HepG2 (cell line): ENCODE data around the gene KRTAP3-1. TPM values are rescaled to one million over a fixed set of nuclear protein-coding genes. Genes with fewer than 3 reads are reported as not detected.

Experiments used
- HOXA3 ChIP-seq: sonication (generic); formaldehyde crosslinking; IDR thresholded peaks from 2 replicates; pipeline ENCODE4 v1.5.0; 2020; ENCODE audit warnings: missing genetic modification reagents
- KAT8 ChIP-seq: IDR thresholded peaks from 2 replicates; pipeline ENCODE4 v1.6.1; 2016; ENCODE audit warnings: missing genetic modification reagents, missing compliant biosample characterization
- MAFF ChIP-seq: IDR thresholded peaks from 2 replicates; pipeline ENCODE4 v1.6.1; 2011; ENCODE audit warnings: low read depth, low read length, improper control_type of control experiment
- RFX5 ChIP-seq: IDR thresholded peaks from 2 replicates; pipeline ENCODE4 v1.6.1; 2011; ENCODE audit warnings: low read depth, low read length, improper control_type of control experiment
- SIN3B ChIP-seq: fragments of 150-350 bp; IDR thresholded peaks from 2 replicates; pipeline ENCODE4 v1.6.1; 2014; ENCODE audit warnings: low read length
- ZBTB3 ChIP-seq: sonication (generic); formaldehyde crosslinking; IDR thresholded peaks from 2 replicates; pipeline ENCODE4 v1.4.0; 2020; ENCODE audit warnings: low read depth, mild to moderate bottlenecking, moderate library complexity, missing genetic modification reagents, borderline replicate concordance
- ZMYM3 ChIP-seq: sonication (generic); formaldehyde crosslinking; IDR thresholded peaks from 2 replicates; pipeline ENCODE4 v1.5.1; 2020; ENCODE audit warnings: mild to moderate bottlenecking, missing genetic modification reagents
- ZNF136 ChIP-seq: sonication (generic); formaldehyde crosslinking; IDR thresholded peaks from 2 replicates; pipeline ENCODE4 v1.8.1; 2022; ENCODE audit warnings: low read depth, mild to moderate bottlenecking, moderate library complexity, missing genetic modification reagents
- polyA plus RNA-seq, 8 experiments: library from polyadenylated mRNA; depleted of rRNA in 3 of 8; stranded (reverse) in 7 of 8; unstranded in 1 of 8; fragments of >200 nt; fragmentation: Illumina TruSeq in 4 of 8; extraction: Trizol in 4 of 8; gene quantifications; 2 replicates each; pipeline versions ENCODE4 v1.2.1 to v1.2.3, GENCODE V29; 2011 to 2016; ENCODE audit warnings: low read depth in 4 of 8, missing spikeins in 1 of 8, mixed read lengths in 1 of 8; ENCODE audit not compliant: insufficient read depth in 1 of 8
- small RNA-seq, 3 experiments: library from RNA; depleted of rRNA; stranded (forward); fragments of <200 nt; gene quantifications; one replicate each; pipeline ENCODE3, GENCODE V24; 2012; ENCODE audit warnings: low read depth in 2 of 3, low replicate concordance in 1 of 3; ENCODE audit not compliant: insufficient read length in 3 of 3, insufficient read depth in 2 of 3
- total RNA-seq, 5 experiments: library from RNA; depleted of rRNA; stranded (reverse); fragments of >200 nt; fragmentation: Illumina TruSeq; extraction: Trizol; gene quantifications; 2 replicates each; pipeline ENCODE4 v1.2.3, GENCODE V29; 2016; ENCODE audit warnings: low read depth in 1 of 5
- TF ChIP-seq, protein P1 (sequence below): sonication (generic); formaldehyde crosslinking; IDR thresholded peaks from 2 replicates; pipeline ENCODE4 v1.5.0; 2020; ENCODE audit warnings: mild to moderate bottlenecking, missing genetic modification reagents, borderline replicate concordance
- TF ChIP-seq, protein P2 (sequence below): fragments of 450-650 bp; IDR thresholded peaks from 2 replicates; pipeline ENCODE4 v1.6.1; 2017

The KRTAP3-1 gene
- total and polyA plus RNA-seq, 2 of the 13 experiments (the other 11 are each of a cell fraction or from before 2014, with no cell fraction given), result 0.29 to 3.7 TPM

DNA sequence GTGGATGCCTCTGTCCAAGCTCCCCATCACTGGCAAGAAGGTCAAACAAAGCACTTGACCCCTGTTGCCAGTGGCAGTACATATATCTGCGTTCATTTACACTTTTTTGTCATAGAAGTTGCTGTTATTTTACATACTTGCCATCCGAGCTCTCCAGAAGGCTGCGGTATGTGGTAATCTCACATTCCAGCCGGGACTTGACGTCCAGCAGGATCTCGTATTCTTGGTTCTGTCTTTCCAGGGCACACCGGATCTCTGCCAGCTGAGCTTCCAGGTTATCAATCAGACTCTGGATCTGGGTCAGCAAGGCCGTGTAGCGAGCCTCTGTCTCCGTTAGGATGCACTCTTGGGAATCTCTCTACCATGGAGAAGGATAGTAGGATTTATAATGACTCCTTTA lies 48.8 kb downstream of the KRTAP3-1 start (continued):
- TF ChIP-seq, protein P1, sequence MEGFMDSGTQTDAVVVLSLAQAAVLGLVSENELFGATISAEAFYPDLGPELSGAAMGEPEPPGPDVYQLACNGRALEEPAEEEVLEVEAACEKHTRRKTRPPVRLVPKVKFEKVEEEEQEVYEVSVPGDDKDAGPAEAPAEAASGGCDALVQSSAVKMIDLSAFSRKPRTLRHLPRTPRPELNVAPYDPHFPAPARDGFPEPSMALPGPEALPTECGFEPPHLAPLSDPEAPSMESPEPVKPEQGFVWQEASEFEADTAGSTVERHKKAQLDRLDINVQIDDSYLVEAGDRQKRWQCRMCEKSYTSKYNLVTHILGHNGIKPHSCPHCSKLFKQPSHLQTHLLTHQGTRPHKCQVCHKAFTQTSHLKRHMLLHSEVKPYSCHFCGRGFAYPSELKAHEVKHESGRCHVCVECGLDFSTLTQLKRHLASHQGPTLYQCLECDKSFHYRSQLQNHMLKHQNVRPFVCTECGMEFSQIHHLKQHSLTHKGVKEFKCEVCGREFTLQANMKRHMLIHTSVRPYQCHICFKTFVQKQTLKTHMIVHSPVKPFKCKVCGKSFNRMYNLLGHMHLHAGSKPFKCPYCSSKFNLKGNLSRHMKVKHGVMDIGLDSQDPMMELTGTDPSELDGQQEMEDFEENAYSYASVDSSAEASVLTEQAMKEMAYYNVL, result no peak
- TF ChIP-seq, protein P2, sequence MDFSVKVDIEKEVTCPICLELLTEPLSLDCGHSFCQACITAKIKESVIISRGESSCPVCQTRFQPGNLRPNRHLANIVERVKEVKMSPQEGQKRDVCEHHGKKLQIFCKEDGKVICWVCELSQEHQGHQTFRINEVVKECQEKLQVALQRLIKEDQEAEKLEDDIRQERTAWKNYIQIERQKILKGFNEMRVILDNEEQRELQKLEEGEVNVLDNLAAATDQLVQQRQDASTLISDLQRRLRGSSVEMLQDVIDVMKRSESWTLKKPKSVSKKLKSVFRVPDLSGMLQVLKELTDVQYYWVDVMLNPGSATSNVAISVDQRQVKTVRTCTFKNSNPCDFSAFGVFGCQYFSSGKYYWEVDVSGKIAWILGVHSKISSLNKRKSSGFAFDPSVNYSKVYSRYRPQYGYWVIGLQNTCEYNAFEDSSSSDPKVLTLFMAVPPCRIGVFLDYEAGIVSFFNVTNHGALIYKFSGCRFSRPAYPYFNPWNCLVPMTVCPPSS, result no peak
- TF ChIP-seq MAFF (no peak), ZNF136 (CRISPR knock-in tag) (no peak), KAT8 (CRISPR knock-in tag) (no peak), ZMYM3 (CRISPR knock-in tag) (no peak), ZBTB3 (no peak), HOXA3 (no peak), RFX5 (no peak), SIN3B (no peak)

Small RNA genes within 50 kb of the gene (small RNA-seq; reads per million reads assigned to genes)
- gene KRTAP3-4P, result 0 reads per million in 3 experiments

Other genes starting within 250 kb of the KRTAP3-1 start
Only the 30 nearest of the 37 such genes appear.
- gene KRT28, start 209.2 kb downstream of the KRTAP3-1 start, total RNA-seq (2016; rRNA removed; fragmentation: Illumina TruSeq; extraction: Trizol), result not detected in 2 replicates
- gene KRT28, start 209.2 kb downstream of the KRTAP3-1 start, polyA plus RNA-seq (2011; rRNA removed), result not detected in 2 replicates
- 25.1 and 25.7 TPM in 2 replicates for gene KRT10, start 186.5 kb downstream of the KRTAP3-1 start, total RNA-seq (2016; rRNA removed; fragmentation: Illumina TruSeq; extraction: Trizol)
- gene KRT10, start 186.5 kb downstream of the KRTAP3-1 start, polyA plus RNA-seq (2011; rRNA removed), result 23.0 and 27.5 TPM in 2 replicates
- gene KRT12, start 141.9 kb downstream of the KRTAP3-1 start, total RNA-seq (2016; rRNA removed; fragmentation: Illumina TruSeq; extraction: Trizol), result 0.07 TPM in 1 of 2 replicates, not detected in the other
- gene KRT12, start 141.9 kb downstream of the KRTAP3-1 start, polyA plus RNA-seq (2011; rRNA removed), result 0.09 and 0.31 TPM in 2 replicates
- 0.13 and 0.14 TPM in 2 replicates for gene KRT20, start 123.9 kb downstream of the KRTAP3-1 start, total RNA-seq (2016; rRNA removed; fragmentation: Illumina TruSeq; extraction: Trizol)
- gene KRT20, start 123.9 kb downstream of the KRTAP3-1 start, polyA plus RNA-seq (2011; rRNA removed), result 0.20 and 1.0 TPM in 2 replicates
- 24.7 and 32.9 TPM in 2 replicates for gene KRT23, start 71.5 kb downstream of the KRTAP3-1 start, total RNA-seq (2016; rRNA removed; fragmentation: Illumina TruSeq; extraction: Trizol)
- 48.4 and 51.1 TPM in 2 replicates for gene KRT23, start 71.5 kb downstream of the KRTAP3-1 start, polyA plus RNA-seq (2011; rRNA removed)
- 0.07 TPM in 1 of 2 replicates, not detected in the other for gene KRT39, start 42.2 kb downstream of the KRTAP3-1 start, total RNA-seq (2016; rRNA removed; fragmentation: Illumina TruSeq; extraction: Trizol)
- 1.2 and 1.6 TPM in 2 replicates for gene KRT39, start 42.2 kb downstream of the KRTAP3-1 start, polyA plus RNA-seq (2011; rRNA removed)
- gene KRT40, start 24.8 kb downstream of the KRTAP3-1 start, total RNA-seq (2016; rRNA removed; fragmentation: Illumina TruSeq; extraction: Trizol), result not detected in 2 replicates
- gene KRT40, start 24.8 kb downstream of the KRTAP3-1 start, polyA plus RNA-seq (2011; rRNA removed), result not detected in 2 replicates
- not detected in 2 replicates for gene KRTAP3-3, start 15.0 kb downstream of the KRTAP3-1 start, total RNA-seq (2016; rRNA removed; fragmentation: Illumina TruSeq; extraction: Trizol)
- not detected in 2 replicates for gene KRTAP3-3, start 15.0 kb downstream of the KRTAP3-1 start, polyA plus RNA-seq (2011; rRNA removed)
- gene KRTAP3-2, start 9.2 kb downstream of the KRTAP3-1 start, total RNA-seq (2016; rRNA removed; fragmentation: Illumina TruSeq; extraction: Trizol), result not detected in 2 replicates
- not detected in 2 replicates for gene KRTAP3-2, start 9.2 kb downstream of the KRTAP3-1 start, polyA plus RNA-seq (2011; rRNA removed)
- gene KRTAP1-5, start 18.1 kb upstream of the KRTAP3-1 start, total RNA-seq (2016; rRNA removed; fragmentation: Illumina TruSeq; extraction: Trizol), result not detected in 2 replicates
- gene KRTAP1-5, start 18.1 kb upstream of the KRTAP3-1 start, polyA plus RNA-seq (2011; rRNA removed), result 0.07 and 0.09 TPM in 2 replicates
- gene KRTAP1-4, start 21.1 kb upstream of the KRTAP3-1 start, total RNA-seq (2016; rRNA removed; fragmentation: Illumina TruSeq; extraction: Trizol), result not detected in 2 replicates
- gene KRTAP1-4, start 21.1 kb upstream of the KRTAP3-1 start, polyA plus RNA-seq (2011; rRNA removed), result not detected in 2 replicates
- not detected in 2 replicates for gene KRTAP1-3, start 25.7 kb upstream of the KRTAP3-1 start, total RNA-seq (2016; rRNA removed; fragmentation: Illumina TruSeq; extraction: Trizol)
- not detected in 2 replicates for gene KRTAP1-3, start 25.7 kb upstream of the KRTAP3-1 start, polyA plus RNA-seq (2011; rRNA removed)
- not detected in 2 replicates for gene KRTAP1-1, start 32.3 kb upstream of the KRTAP3-1 start, total RNA-seq (2016; rRNA removed; fragmentation: Illumina TruSeq; extraction: Trizol)
- not detected in 2 replicates for gene KRTAP1-1, start 32.3 kb upstream of the KRTAP3-1 start, polyA plus RNA-seq (2011; rRNA removed)
- not detected in 2 replicates for gene KRTAP2-1, start 38.2 kb upstream of the KRTAP3-1 start, total RNA-seq (2016; rRNA removed; fragmentation: Illumina TruSeq; extraction: Trizol)
- not detected in 2 replicates for gene KRTAP2-1, start 38.2 kb upstream of the KRTAP3-1 start, polyA plus RNA-seq (2011; rRNA removed)
- not detected in 2 replicates for gene KRTAP2-2, start 46.1 kb upstream of the KRTAP3-1 start, total RNA-seq (2016; rRNA removed; fragmentation: Illumina TruSeq; extraction: Trizol)
- not detected in 2 replicates for gene KRTAP2-2, start 46.1 kb upstream of the KRTAP3-1 start, polyA plus RNA-seq (2011; rRNA removed)
- not detected in 2 replicates for gene KRTAP2-3, start 51.0 kb upstream of the KRTAP3-1 start, total RNA-seq (2016; rRNA removed; fragmentation: Illumina TruSeq; extraction: Trizol)
- 0.24 and 0.25 TPM in 2 replicates for gene KRTAP2-3, start 51.0 kb upstream of the KRTAP3-1 start, polyA plus RNA-seq (2011; rRNA removed)
- not detected in 2 replicates for gene KRTAP2-4, start 56.8 kb upstream of the KRTAP3-1 start, total RNA-seq (2016; rRNA removed; fragmentation: Illumina TruSeq; extraction: Trizol)
- not detected in 2 replicates for gene KRTAP2-4, start 56.8 kb upstream of the KRTAP3-1 start, polyA plus RNA-seq (2011; rRNA removed)
- not detected in 2 replicates for gene KRTAP4-7, start 75.0 kb upstream of the KRTAP3-1 start, total RNA-seq (2016; rRNA removed; fragmentation: Illumina TruSeq; extraction: Trizol)
- not detected in 2 replicates for gene KRTAP4-7, start 75.0 kb upstream of the KRTAP3-1 start, polyA plus RNA-seq (2011; rRNA removed)
- not detected in 2 replicates for gene KRTAP4-8, start 89.0 kb upstream of the KRTAP3-1 start, total RNA-seq (2016; rRNA removed; fragmentation: Illumina TruSeq; extraction: Trizol)
- not detected in 2 replicates for gene KRTAP4-8, start 89.0 kb upstream of the KRTAP3-1 start, polyA plus RNA-seq (2011; rRNA removed)
- not detected in 2 replicates for gene KRTAP4-16, start 93.1 kb upstream of the KRTAP3-1 start, total RNA-seq (2016; rRNA removed; fragmentation: Illumina TruSeq; extraction: Trizol)
- not detected in 2 replicates for gene KRTAP4-16, start 93.1 kb upstream of the KRTAP3-1 start, polyA plus RNA-seq (2011; rRNA removed)
- gene KRTAP4-9, start 96.3 kb upstream of the KRTAP3-1 start, total RNA-seq (2016; rRNA removed; fragmentation: Illumina TruSeq; extraction: Trizol), result not detected in 2 replicates
- gene KRTAP4-9, start 96.3 kb upstream of the KRTAP3-1 start, polyA plus RNA-seq (2011; rRNA removed), result not detected in 2 replicates
- not detected in 2 replicates for gene KRTAP4-11, start 109.2 kb upstream of the KRTAP3-1 start, total RNA-seq (2016; rRNA removed; fragmentation: Illumina TruSeq; extraction: Trizol)
- not detected in 2 replicates for gene KRTAP4-11, start 109.2 kb upstream of the KRTAP3-1 start, polyA plus RNA-seq (2011; rRNA removed)
- not detected in 2 replicates for gene KRTAP4-12, start 115.1 kb upstream of the KRTAP3-1 start, total RNA-seq (2016; rRNA removed; fragmentation: Illumina TruSeq; extraction: Trizol)
- gene KRTAP4-12, start 115.1 kb upstream of the KRTAP3-1 start, polyA plus RNA-seq (2011; rRNA removed), result not detected in 2 replicates
- gene KRTAP4-6, start 131.4 kb upstream of the KRTAP3-1 start, total RNA-seq (2016; rRNA removed; fragmentation: Illumina TruSeq; extraction: Trizol), result not detected in 2 replicates
- not detected in 2 replicates for gene KRTAP4-6, start 131.4 kb upstream of the KRTAP3-1 start, polyA plus RNA-seq (2011; rRNA removed)
- gene KRTAP4-5, start 140.7 kb upstream of the KRTAP3-1 start, total RNA-seq (2016; rRNA removed; fragmentation: Illumina TruSeq; extraction: Trizol), result not detected in 2 replicates
- not detected in 2 replicates for gene KRTAP4-5, start 140.7 kb upstream of the KRTAP3-1 start, polyA plus RNA-seq (2011; rRNA removed)
- gene KRTAP4-4, start 151.6 kb upstream of the KRTAP3-1 start, total RNA-seq (2016; rRNA removed; fragmentation: Illumina TruSeq; extraction: Trizol), result not detected in 2 replicates
- not detected in 2 replicates for gene KRTAP4-4, start 151.6 kb upstream of the KRTAP3-1 start, polyA plus RNA-seq (2011; rRNA removed)
- not detected in 2 replicates for gene KRTAP4-3, start 159.1 kb upstream of the KRTAP3-1 start, total RNA-seq (2016; rRNA removed; fragmentation: Illumina TruSeq; extraction: Trizol)
- gene KRTAP4-3, start 159.1 kb upstream of the KRTAP3-1 start, polyA plus RNA-seq (2011; rRNA removed), result not detected in 2 replicates
- not detected in 2 replicates for gene KRTAP4-2, start 169.1 kb upstream of the KRTAP3-1 start, total RNA-seq (2016; rRNA removed; fragmentation: Illumina TruSeq; extraction: Trizol)
- not detected in 2 replicates for gene KRTAP4-2, start 169.1 kb upstream of the KRTAP3-1 start, polyA plus RNA-seq (2011; rRNA removed)
- gene KRTAP4-1, start 175.8 kb upstream of the KRTAP3-1 start, total RNA-seq (2016; rRNA removed; fragmentation: Illumina TruSeq; extraction: Trizol), result not detected in 2 replicates
- gene KRTAP4-1, start 175.8 kb upstream of the KRTAP3-1 start, polyA plus RNA-seq (2011; rRNA removed), result not detected in 2 replicates
- gene KRTAP9-1, start 180.8 kb upstream of the KRTAP3-1 start, total RNA-seq (2016; rRNA removed; fragmentation: Illumina TruSeq; extraction: Trizol), result not detected in 2 replicates
- gene KRTAP9-1, start 180.8 kb upstream of the KRTAP3-1 start, polyA plus RNA-seq (2011; rRNA removed), result not detected in 2 replicates